Endothelial cell of umbilical vein (primary cell): ENCODE results near the gene LNPK.

Experiments used
- CTCF ChIP-seq, 2 donors: IDR thresholded peaks; 1 replicate in 1 of 2; 2 replicates in 1 of 2; pipeline ENCODE4 v1.5.1; 2011; ENCODE audit warnings: low read length in 2 of 2, mild to moderate bottlenecking in 2 of 2, moderate library complexity in 2 of 2, control low read depth in 1 of 2, inconsistent platforms in 1 of 2, low read depth in 1 of 2; ENCODE audit not compliant: insufficient read depth in 1 of 2; ENCODE audit errors: extremely low read depth in 1 of 2
- EZH2 ChIP-seq: IDR thresholded peaks from 2 replicates; pipeline ENCODE4 v1.6.1; 2012; ENCODE audit warnings: borderline replicate concordance, low read depth, mild to moderate bottlenecking, moderate library complexity, low read length, inconsistent platforms; ENCODE audit not compliant: severe bottlenecking
- POLR2A ChIP-seq: IDR thresholded peaks from 2 replicates; pipeline ENCODE4 v1.6.1; 2012; ENCODE audit warnings: low read depth, mild to moderate bottlenecking, control low read depth, low read length

GRCh38 chr2:176039375-176039774 lies 37.3 kb upstream of the LNPK start:
- no peak for TF ChIP-seq CTCF (IDR thresholded peaks at IDR 0.05; ENCODE audit: extremely low read depth in 1 of 2, insufficient read depth in 1 of 2, low read depth in 1 of 2, low read length in 2 of 2)
- TF ChIP-seq EZH2, result no peak
- no peak for TF ChIP-seq POLR2A
